ENCODE data around the gene TMEM35B.
"Not testable (repeated sequence)": the region's sequence is repeated elsewhere in the genome, so short reads cannot be mapped to it uniquely, and the experiment has no call there.

Gene TMEM35B

DNA sequence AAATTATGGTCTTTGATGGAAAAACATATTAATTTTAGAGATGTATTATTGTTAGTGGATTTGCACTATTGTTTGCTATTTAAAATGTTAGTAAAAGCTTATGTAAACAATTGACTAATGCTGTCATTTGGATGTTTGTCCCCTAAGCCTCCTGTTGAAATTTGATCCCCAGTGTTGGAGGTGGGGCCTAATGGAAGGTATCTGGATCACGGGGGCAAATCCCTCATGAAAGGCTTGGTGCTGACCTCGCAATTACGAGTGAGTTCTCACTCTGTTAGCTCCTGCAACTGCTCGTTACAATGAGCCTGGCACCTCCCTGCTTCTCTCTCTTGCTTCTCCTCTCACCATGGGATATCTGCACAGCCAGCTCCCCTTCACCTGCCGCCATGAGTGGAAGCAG is 14.3 kb downstream of the TMEM35B start:
- H3K27me3 ChIP-seq (ENCODE audit: insufficient read depth, poor library complexity, severe bottlenecking): no peaks in the 10 kb centered on the region
- no peak overlapping the region for H3K27ac ChIP-seq (replicated peaks)
- TF ChIP-seq, protein P1, sequence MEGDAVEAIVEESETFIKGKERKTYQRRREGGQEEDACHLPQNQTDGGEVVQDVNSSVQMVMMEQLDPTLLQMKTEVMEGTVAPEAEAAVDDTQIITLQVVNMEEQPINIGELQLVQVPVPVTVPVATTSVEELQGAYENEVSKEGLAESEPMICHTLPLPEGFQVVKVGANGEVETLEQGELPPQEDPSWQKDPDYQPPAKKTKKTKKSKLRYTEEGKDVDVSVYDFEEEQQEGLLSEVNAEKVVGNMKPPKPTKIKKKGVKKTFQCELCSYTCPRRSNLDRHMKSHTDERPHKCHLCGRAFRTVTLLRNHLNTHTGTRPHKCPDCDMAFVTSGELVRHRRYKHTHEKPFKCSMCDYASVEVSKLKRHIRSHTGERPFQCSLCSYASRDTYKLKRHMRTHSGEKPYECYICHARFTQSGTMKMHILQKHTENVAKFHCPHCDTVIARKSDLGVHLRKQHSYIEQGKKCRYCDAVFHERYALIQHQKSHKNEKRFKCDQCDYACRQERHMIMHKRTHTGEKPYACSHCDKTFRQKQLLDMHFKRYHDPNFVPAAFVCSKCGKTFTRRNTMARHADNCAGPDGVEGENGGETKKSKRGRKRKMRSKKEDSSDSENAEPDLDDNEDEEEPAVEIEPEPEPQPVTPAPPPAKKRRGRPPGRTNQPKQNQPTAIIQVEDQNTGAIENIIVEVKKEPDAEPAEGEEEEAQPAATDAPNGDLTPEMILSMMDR (IDR thresholded peaks at IDR 0.05; ENCODE audit: insufficient read depth, low read length): no peak
- TF ChIP-seq, protein P2, sequence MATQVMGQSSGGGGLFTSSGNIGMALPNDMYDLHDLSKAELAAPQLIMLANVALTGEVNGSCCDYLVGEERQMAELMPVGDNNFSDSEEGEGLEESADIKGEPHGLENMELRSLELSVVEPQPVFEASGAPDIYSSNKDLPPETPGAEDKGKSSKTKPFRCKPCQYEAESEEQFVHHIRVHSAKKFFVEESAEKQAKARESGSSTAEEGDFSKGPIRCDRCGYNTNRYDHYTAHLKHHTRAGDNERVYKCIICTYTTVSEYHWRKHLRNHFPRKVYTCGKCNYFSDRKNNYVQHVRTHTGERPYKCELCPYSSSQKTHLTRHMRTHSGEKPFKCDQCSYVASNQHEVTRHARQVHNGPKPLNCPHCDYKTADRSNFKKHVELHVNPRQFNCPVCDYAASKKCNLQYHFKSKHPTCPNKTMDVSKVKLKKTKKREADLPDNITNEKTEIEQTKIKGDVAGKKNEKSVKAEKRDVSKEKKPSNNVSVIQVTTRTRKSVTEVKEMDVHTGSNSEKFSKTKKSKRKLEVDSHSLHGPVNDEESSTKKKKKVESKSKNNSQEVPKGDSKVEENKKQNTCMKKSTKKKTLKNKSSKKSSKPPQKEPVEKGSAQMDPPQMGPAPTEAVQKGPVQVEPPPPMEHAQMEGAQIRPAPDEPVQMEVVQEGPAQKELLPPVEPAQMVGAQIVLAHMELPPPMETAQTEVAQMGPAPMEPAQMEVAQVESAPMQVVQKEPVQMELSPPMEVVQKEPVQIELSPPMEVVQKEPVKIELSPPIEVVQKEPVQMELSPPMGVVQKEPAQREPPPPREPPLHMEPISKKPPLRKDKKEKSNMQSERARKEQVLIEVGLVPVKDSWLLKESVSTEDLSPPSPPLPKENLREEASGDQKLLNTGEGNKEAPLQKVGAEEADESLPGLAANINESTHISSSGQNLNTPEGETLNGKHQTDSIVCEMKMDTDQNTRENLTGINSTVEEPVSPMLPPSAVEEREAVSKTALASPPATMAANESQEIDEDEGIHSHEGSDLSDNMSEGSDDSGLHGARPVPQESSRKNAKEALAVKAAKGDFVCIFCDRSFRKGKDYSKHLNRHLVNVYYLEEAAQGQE (IDR thresholded peaks at IDR 0.05; ENCODE audit: insufficient replicate concordance, low read depth): no peak
- TF ChIP-seq SPI1 (IDR thresholded peaks at IDR 0.05; ENCODE audit: borderline replicate concordance, low read depth) (no peak), GABPA (IDR thresholded peaks at IDR 0.05; ENCODE audit: low read depth) (no peak), POLR2AphosphoS5 (IDR thresholded peaks at IDR 0.05; ENCODE audit: low read depth) (no peak)
- no peak overlapping the region for H3K4me3 ChIP-seq (replicated peaks; ENCODE audit: insufficient read depth, low read length)
- no peak for DNase-seq (ENCODE audit: low read depth in 1 of 2, low spot score in 1 of 2)

DNA sequence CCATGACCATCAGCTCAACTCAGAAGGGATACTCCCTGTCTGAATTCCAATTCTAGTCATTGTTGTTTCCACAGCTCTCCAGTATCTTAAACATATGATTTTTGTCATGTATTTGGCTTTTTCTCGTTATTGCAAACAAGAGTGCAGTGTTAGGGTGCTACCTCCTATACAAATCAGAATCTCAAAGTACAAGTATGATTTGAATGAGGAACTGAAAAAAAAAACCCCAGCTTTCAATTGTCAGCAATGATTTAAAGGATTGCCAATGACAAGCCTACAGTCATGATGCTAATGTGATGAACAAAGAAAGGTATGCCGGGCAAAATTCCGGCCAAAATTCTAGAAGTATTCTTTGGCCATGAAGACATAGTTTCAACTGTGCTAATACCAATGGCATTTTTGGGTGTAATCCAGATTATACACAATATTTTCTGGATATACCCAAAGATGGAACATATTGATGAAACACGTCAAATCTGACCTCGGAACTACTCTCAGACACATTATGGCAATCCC is 14.9 kb downstream of the TMEM35B start:
- H3K27ac ChIP-seq (replicated peaks): no peak overlapping the region
- DNase-seq (ENCODE audit: low read depth in 1 of 2, low spot score in 1 of 2): no peak
- no peak overlapping the region for H3K4me3 ChIP-seq (replicated peaks; ENCODE audit: insufficient read depth, low read length)
- TF ChIP-seq, protein P1 (IDR thresholded peaks at IDR 0.05; ENCODE audit: insufficient read depth, low read length): no peak
- TF ChIP-seq GABPA (IDR thresholded peaks at IDR 0.05; ENCODE audit: low read depth) (no peak), POLR2AphosphoS5 (IDR thresholded peaks at IDR 0.05; ENCODE audit: low read depth) (no peak), SPI1 (IDR thresholded peaks at IDR 0.05; ENCODE audit: borderline replicate concordance, low read depth) (no peak)
- TF ChIP-seq, protein P2 (IDR thresholded peaks at IDR 0.05; ENCODE audit: insufficient replicate concordance, low read depth): no peak
- H3K27me3 ChIP-seq (ENCODE audit: insufficient read depth, poor library complexity, severe bottlenecking): no peaks in the 10 kb centered on the region

DNA sequence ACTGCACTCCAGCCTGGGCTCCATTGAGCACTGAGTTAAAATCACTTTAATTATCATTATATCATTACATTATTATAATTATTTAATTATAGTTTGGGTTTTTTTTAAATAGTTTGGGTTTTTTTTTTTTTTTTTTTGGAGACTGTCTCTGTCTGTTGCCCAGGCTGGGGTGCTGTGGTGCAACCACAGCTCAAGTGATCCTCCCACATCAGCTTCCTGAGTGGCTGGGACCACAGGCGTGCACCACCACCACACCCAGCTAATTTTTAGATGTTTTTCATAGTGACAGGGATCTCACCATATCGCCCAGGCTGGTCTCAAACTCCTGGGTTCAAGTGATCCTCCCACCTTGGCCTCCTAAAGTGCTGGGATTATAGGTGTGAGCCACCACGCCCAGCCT is 16.9 kb downstream of the TMEM35B start:
- DNase-seq (ENCODE audit: low read depth in 1 of 2, low spot score in 1 of 2); H3K27ac ChIP-seq (replicated peaks); H3K27me3 ChIP-seq (ENCODE audit: insufficient read depth, poor library complexity, severe bottlenecking); H3K4me3 ChIP-seq (replicated peaks; ENCODE audit: insufficient read depth, low read length): not testable (repeated sequence)

DNA sequence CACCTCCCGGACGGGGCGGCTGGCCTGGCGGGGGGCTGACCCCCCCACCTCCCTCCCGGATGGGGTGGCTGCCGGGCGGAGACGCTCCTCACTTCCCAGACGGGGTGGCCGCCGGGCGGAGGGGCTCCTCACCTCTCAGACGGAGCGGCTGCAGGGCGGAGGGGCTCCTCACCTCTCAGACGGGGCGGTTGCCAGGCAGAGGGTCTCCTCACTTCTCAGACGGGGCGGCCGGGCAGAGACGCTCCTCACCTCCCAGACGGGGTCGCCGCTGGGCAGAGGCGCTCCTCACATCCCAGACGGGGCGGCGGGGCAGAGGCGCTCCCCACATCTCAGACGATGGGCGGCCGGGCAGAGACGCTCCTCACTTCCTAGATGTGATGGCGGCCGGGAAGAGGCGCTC is 17.5 kb downstream of the TMEM35B start:
- not testable (repeated sequence) for DNase-seq (ENCODE audit: low read depth in 1 of 2, low spot score in 1 of 2); H3K4me3 ChIP-seq (replicated peaks; ENCODE audit: insufficient read depth, low read length); H3K27me3 ChIP-seq (ENCODE audit: insufficient read depth, poor library complexity, severe bottlenecking); H3K27ac ChIP-seq (replicated peaks)

DNA sequence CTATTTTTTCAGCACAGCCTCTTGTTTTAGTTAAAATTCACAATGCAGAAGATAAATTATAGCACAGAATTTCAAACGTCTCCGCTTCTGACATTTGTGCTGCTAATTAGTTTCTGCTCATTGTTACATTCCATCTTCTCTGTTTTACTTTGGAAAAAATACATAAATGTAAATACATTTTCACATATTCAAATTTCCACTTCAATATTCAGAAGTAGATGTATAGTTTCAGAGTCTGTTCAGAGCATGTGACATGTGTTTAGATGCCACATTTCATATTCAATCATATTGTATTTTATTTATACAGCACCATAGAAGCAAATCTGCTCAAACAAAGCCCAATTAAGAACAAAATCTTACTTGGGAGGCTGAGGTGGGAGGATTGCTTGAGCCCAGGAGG is 19.6 kb downstream of the TMEM35B start:
- TF ChIP-seq, protein P1 (IDR thresholded peaks at IDR 0.05; ENCODE audit: insufficient read depth, low read length): no peak
- TF ChIP-seq, protein P2 (IDR thresholded peaks at IDR 0.05; ENCODE audit: insufficient replicate concordance, low read depth): no peak
- TF ChIP-seq GABPA (IDR thresholded peaks at IDR 0.05; ENCODE audit: low read depth) (no peak), POLR2AphosphoS5 (IDR thresholded peaks at IDR 0.05; ENCODE audit: low read depth) (no peak), SPI1 (IDR thresholded peaks at IDR 0.05; ENCODE audit: borderline replicate concordance, low read depth) (no peak)
- Histone ChIP-seq H3K4me3 (replicated peaks; ENCODE audit: insufficient read depth, low read length) (no peak overlapping the region), H3K27ac (replicated peaks) (no peak overlapping the region), H3K27me3 (ENCODE audit: insufficient read depth, poor library complexity, severe bottlenecking) (peaks cover 2% of the 10 kb centered on the region)
- DNase-seq (ENCODE audit: low read depth in 1 of 2, low spot score in 1 of 2): no peak

Measured in HL-60 (cell line).